GM12878 (cell line): ENCODE results near the gene MYRF. TPM values are rescaled to one million over a fixed set of nuclear protein-coding genes. Genes with fewer than 3 reads are reported as not detected.

Experiments used
- ATAC-seq: fragments of 200-7000 bp; cut with Tn5 transposase; 3 replicates; pipeline ENCODE4 v1.9.1; 2020; ENCODE audit warnings: mild to moderate bottlenecking, moderate library complexity
- BruUV-seq: library from RNA; stranded (reverse); fragments of 400-500 nt; replicated peaks from 2 replicates; lab custom pipeline; 2021; lab: Mats Ljungman, UMichigan
- CTCF ChIA-PET: fragments of 300-600 bp; sonication (Branson Sonifier 250); formaldehyde crosslinking; extraction: SDS; loops from one replicate; lab custom pipeline; 2021; ENCODE audit warnings: inconsistent platforms; lab: Yijun Ruan, JAX
- POLR2A ChIA-PET: fragments of 350-600 bp; formaldehyde crosslinking; extraction: SDS; loops from one replicate; lab custom pipeline; 2021; ENCODE audit warnings: inconsistent platforms; lab: Charles Lee
- RAD21 ChIA-PET: fragments of 300-600 bp; sonication (Branson Sonifier 250); formaldehyde crosslinking; loops from one replicate; lab custom pipeline; 2023; ENCODE audit warnings: antibody characterized with exemption; ENCODE audit not compliant: unreplicated experiment; lab: Charles Lee
- SMC1A ChIA-PET: fragments of 300-600 bp; sonication (Branson Sonifier 250); formaldehyde crosslinking; loops from one replicate; lab custom pipeline; 2023; ENCODE audit not compliant: unreplicated experiment, uncharacterized antibody; lab: Charles Lee
- DNase-seq: peaks from one replicate; pipeline ENCODE4 v3.0.0-alpha.2; 2011; ENCODE audit warnings: low read depth, low spot score
- FAIRE-seq: peaks from 3 replicates; lab custom pipeline; 2011; peaks lifted over from hg19 to GRCh38; lab: Jason Lieb, UNC
- H2AFZ ChIP-seq: 2 replicates; pipeline ENCODE4 v1.6.0; 2011; ENCODE audit warnings: low read depth, low read length, control low read depth; ENCODE audit not compliant: control insufficient read depth
- H3K27ac ChIP-seq: 2 replicates; pipeline ENCODE4 v1.5.1; 2011; ENCODE audit warnings: control low read depth; ENCODE audit not compliant: control insufficient read depth, insufficient read depth
- H3K27me3 ChIP-seq, 2 experiments: replicated peaks in 1 of 2; 2 replicates each; pipeline versions ENCODE4 v1.6.0 to v1.6.1; 2011; ENCODE audit warnings: low read length in 1 of 2; ENCODE audit not compliant: control insufficient read depth in 2 of 2, insufficient read depth in 2 of 2
- H3K36me3 ChIP-seq, 2 experiments: 2 replicates each; pipeline ENCODE4 v1.5.1; 2011; ENCODE audit warnings: low read length in 1 of 2; ENCODE audit not compliant: control insufficient read depth in 2 of 2, insufficient read depth in 2 of 2
- H3K4me1 ChIP-seq: 2 replicates; pipeline ENCODE4 v1.6.1; 2011; ENCODE audit warnings: mild to moderate bottlenecking, low read length, moderate library complexity, mixed read lengths; ENCODE audit not compliant: control insufficient read depth, insufficient read depth
- H3K4me2 ChIP-seq: 2 replicates; pipeline ENCODE4 v1.6.0; 2011; ENCODE audit warnings: control low read depth; ENCODE audit not compliant: control insufficient read depth, insufficient read depth
- H3K4me3 ChIP-seq: fragments of 200-600 bp; sonication (generic); 2 replicates; pipeline ENCODE4 v1.5.1; 2016
- H3K79me2 ChIP-seq: 2 replicates; pipeline ENCODE4 v1.6.0; 2011; ENCODE audit warnings: low read length; ENCODE audit not compliant: control insufficient read depth, insufficient read depth
- H3K9ac ChIP-seq: 2 replicates; pipeline ENCODE4 v1.8.0; 2011; ENCODE audit warnings: low read length, control low read depth, mixed read lengths; ENCODE audit not compliant: control insufficient read depth, insufficient read depth
- H3K9me3 ChIP-seq: replicated peaks from 3 replicates; pipeline ENCODE4 v1.5.1; 2011; ENCODE audit warnings: mild to moderate bottlenecking, low read length; ENCODE audit not compliant: control insufficient read depth, insufficient read depth
- H4K20me1 ChIP-seq: 2 replicates; pipeline ENCODE4 v1.6.0; 2011; ENCODE audit not compliant: control insufficient read depth, insufficient read depth
- BACH1 ChIP-seq: fragments of 450-650 bp; IDR thresholded peaks from 2 replicates; pipeline ENCODE4 v1.6.1; 2017; ENCODE audit warnings: mild to moderate bottlenecking, borderline replicate concordance
- BHLHE40 ChIP-seq, 2 experiments: fragments of 450-650 bp in 1 of 2; IDR thresholded peaks; 2 replicates each; pipeline ENCODE4 v1.6.1; 2011 to 2017; ENCODE audit warnings: low read depth in 2 of 2, borderline replicate concordance in 1 of 2, improper control_type of control experiment in 1 of 2, low read length in 1 of 2, mild to moderate bottlenecking in 1 of 2
- BRCA1 ChIP-seq: IDR thresholded peaks from 2 replicates; pipeline ENCODE4 v1.6.1; 2011; ENCODE audit warnings: low read depth, low read length, improper control_type of control experiment
- CHD2 ChIP-seq: IDR thresholded peaks from 2 replicates; pipeline ENCODE4 v1.6.1; 2011; ENCODE audit warnings: low read depth, low read length, improper control_type of control experiment, borderline replicate concordance
- CREB1 ChIP-seq: IDR thresholded peaks from 2 replicates; pipeline ENCODE4 v1.6.1; 2012; ENCODE audit warnings: low read depth, mild to moderate bottlenecking, inconsistent platforms
- ETV6 ChIP-seq, 2 experiments: fragments of 450-650 bp in 1 of 2; IDR thresholded peaks in 1 of 2; conservative IDR thresholded peaks in 1 of 2; 2 replicates each; pipeline ENCODE4 v1.6.1; 2014; ENCODE audit warnings: antibody characterized with exemption in 1 of 2, borderline replicate concordance in 1 of 2, low read depth in 1 of 2, mild to moderate bottlenecking in 1 of 2, moderate library complexity in 1 of 2
- GATAD2B ChIP-seq: fragments of 450-650 bp; conservative IDR thresholded peaks from 2 replicates; pipeline ENCODE4 v1.6.1; 2017; ENCODE audit warnings: low read depth, mild to moderate bottlenecking, moderate library complexity
- KLF5 ChIP-seq: fragments of 450-650 bp; IDR thresholded peaks from 2 replicates; pipeline ENCODE4 v1.6.1; 2014; ENCODE audit warnings: mild to moderate bottlenecking; ENCODE audit not compliant: partially characterized antibody
- LARP7 ChIP-seq: fragments of 450-650 bp; IDR thresholded peaks from 2 replicates; pipeline ENCODE4 v1.6.1; 2017; ENCODE audit warnings: mild to moderate bottlenecking
- NFIC ChIP-seq: IDR thresholded peaks from 2 replicates; pipeline ENCODE4 v1.6.1; 2012; ENCODE audit warnings: low read depth, mild to moderate bottlenecking, inconsistent platforms, low read length, moderate library complexity
- NR2F1 ChIP-seq: fragments of 450-650 bp; conservative IDR thresholded peaks from 2 replicates; pipeline ENCODE4 v1.6.1; 2017; ENCODE audit warnings: mild to moderate bottlenecking
- RAD51 ChIP-seq: fragments of 450-650 bp; IDR thresholded peaks from 2 replicates; pipeline ENCODE4 v1.6.1; 2016; ENCODE audit warnings: moderate library complexity, mild to moderate bottlenecking, inconsistent platforms
- SREBF2 ChIP-seq: IDR thresholded peaks from 2 replicates; pipeline ENCODE4 v1.6.1; 2012; ENCODE audit warnings: mild to moderate bottlenecking, low read length
- SUZ12 ChIP-seq: fragments of 200-600 bp; sonication (generic); IDR thresholded peaks from one replicate; pipeline ENCODE4 v1.6.1; 2018; ENCODE audit warnings: antibody characterized with exemption, mild to moderate bottlenecking; ENCODE audit not compliant: unreplicated experiment
- TARDBP ChIP-seq: IDR thresholded peaks from 2 replicates; pipeline ENCODE4 v1.6.1; 2016; ENCODE audit warnings: borderline replicate concordance
- ZSCAN29 ChIP-seq: fragments of 450-650 bp; IDR thresholded peaks from 2 replicates; pipeline ENCODE4 v1.6.1; 2017; ENCODE audit warnings: mild to moderate bottlenecking, moderate library complexity
- WGBS: methylation state at CpG from one replicate; pipeline ENCODE4 v1.1.6; 2016; ENCODE audit warnings: low lambda C conversion rate; ENCODE audit not compliant: insufficient replicate concordance, insufficient coverage; ENCODE audit errors: missing lambda C conversion rate; 5-methylcytosine and 5-hydroxymethylcytosine counted together
- in situ Hi-C: fragments of 300-500 bp; cut with MboI; formaldehyde crosslinking; loops from 9 replicates; pipeline ENCODE4 v1.14.3; 2018; ENCODE audit warnings: mixed read lengths
- intact Hi-C: fragments of 100-400 bp; cut with micrococcal nuclease; formaldehyde crosslinking; loops from one replicate; pipeline ENCODE4 v1.14.2; 2022; ENCODE audit not compliant: unreplicated experiment
- polyA plus RNA-seq, 11 experiments: library from polyadenylated mRNA; depleted of rRNA in 4 of 11; unstranded in 6 of 11; stranded (reverse) in 5 of 11; fragments of >200 nt; fragmentation: Nextera tagmentation in 4 of 11; fragmentation: Illumina TruSeq in 1 of 11; extraction: Ambion mirVana in 4 of 11; extraction: Trizol in 1 of 11; gene quantifications; 1 replicate in 1 of 11; 2 replicates in 10 of 11; pipeline versions ENCODE4 v1.2.1 to v1.2.3, GENCODE V29; 2011 to 2016; ENCODE audit warnings: inconsistent platforms in 2 of 11, missing spikeins in 2 of 11, low read depth in 1 of 11
- total RNA-seq, 4 experiments: library from RNA; depleted of rRNA in 3 of 4; stranded (reverse); fragments of >200 nt in 3 of 4; fragmentation: Illumina TruSeq in 1 of 4; extraction: Trizol in 1 of 4; gene quantifications; 2 replicates each; pipeline versions ENCODE4 v1.2.1 to v1.2.3, GENCODE V29; 2013 to 2021
- TF ChIP-seq, protein P1 (sequence below): fragments of 450-650 bp; formaldehyde crosslinking; IDR thresholded peaks from 2 replicates; pipeline ENCODE4 v1.4.0; 2022; ENCODE audit warnings: mild to moderate bottlenecking, moderate library complexity
- TF ChIP-seq, protein P2 (sequence below): fragments of 450-650 bp; IDR thresholded peaks from 2 replicates; pipeline ENCODE4 v1.6.1; 2017; ENCODE audit warnings: mild to moderate bottlenecking

MYRF gene
- total and polyA plus RNA-seq, 10 of the 15 experiments (the other 5 are each of a cell fraction or from before 2014, with no cell fraction given), result 0.27 to 15.6 (median 0.89) TPM

DNA sequence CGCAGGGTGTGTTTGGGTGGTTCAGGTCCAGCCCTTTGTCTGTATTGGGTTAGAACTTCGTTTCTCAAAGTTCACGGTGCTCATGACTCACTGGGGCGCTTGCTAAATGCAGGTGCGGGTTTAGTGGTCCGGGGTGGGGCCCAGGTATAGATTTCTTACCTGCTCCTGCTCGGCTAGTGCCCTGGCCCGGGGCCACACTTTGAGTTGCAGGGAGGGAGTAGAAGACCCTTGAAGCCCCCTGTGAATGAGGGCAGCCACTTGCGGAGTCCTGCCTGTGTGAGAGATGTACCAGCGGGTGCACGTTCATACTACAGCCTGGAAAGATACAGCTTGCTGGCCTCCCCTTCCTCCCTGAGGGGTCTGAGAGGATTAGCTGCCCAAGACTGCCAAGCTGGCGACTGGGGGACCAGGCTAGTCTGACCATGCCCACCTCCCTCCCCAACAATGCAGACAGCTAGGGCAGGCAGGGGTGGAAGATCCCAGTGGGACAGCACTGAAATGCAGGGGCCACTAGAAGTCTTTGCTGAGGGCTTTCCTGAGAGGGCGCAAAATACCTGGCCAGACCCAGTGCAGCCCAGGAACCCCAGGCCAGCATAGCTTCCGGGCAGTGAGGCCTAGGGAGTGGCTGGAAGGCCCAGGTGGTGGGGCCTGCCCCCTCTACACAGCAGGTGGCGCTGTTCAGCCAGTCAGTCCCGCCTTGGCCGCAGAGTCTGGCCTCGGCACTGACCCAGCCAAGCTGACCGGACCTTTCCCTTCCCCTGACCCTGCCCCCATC, 5.1 kb upstream of the MYRF start:
- peak; percentile 93 for ATAC-seq
- CTCF ChIA-PET, result interaction anchor here (0.6 to 7.0 kb wide), 25 partner anchors 10 to 365 kb away, joined by 3 to 200 read pairs (median 4); partner anchors contain the start of genes FEN1 and TMEM258
- in situ Hi-C loops (loop anchor here (5.0 kb wide), 1 partner anchor 35 kb away; no protein-coding TSS in a partner anchor), intact Hi-C loops (loop anchor here (1.0 to 5.0 kb wide), 2 partner anchors 29 to 360 kb away; no protein-coding TSS in a partner anchor)
- no peak for DNase-seq
- no peaks in the 10 kb centered on the region for H3K9me3 ChIP-seq
- WGBS, result 36% methylated on average over 19 of the region's 19 CpGs
- BruUV-seq, result no TSS peak
- no peaks in the 10 kb centered on the region for H4K20me1 ChIP-seq
- H2AFZ ChIP-seq, result peak overlapping the region; percentile 47
- H3K27me3 ChIP-seq, result peaks cover 0 to 4% of the 10 kb centered on the region in 2 experiments; a peak in 1 of 4 replicates
- H3K9ac ChIP-seq, result no peak overlapping the region
- POLR2A ChIA-PET, result interaction anchor here (1.1 to 1.7 kb wide), 3 partner anchors 29 to 44 kb away, joined by 3 to 6 read pairs (median 3); no protein-coding TSS in a partner anchor
- SMC1A ChIA-PET, result interaction anchor here (0.6 to 6.5 kb wide), 7 partner anchors 12 to 365 kb away, joined by 3 to 91 read pairs (median 5); partner anchors contain the start of genes FEN1 and TMEM258
- H3K36me3 ChIP-seq, result no peaks in the 10 kb centered on the region
- no peak overlapping the region for H3K27ac ChIP-seq
- H3K4me2 ChIP-seq, result no peak overlapping the region
- H3K4me1 ChIP-seq, result no peaks in the 10 kb centered on the region; the same call in 1 of the 2 replicates
- RAD21 ChIA-PET, result interaction anchor here (0.6 to 3.4 kb wide), 13 partner anchors 11 to 335 kb away, joined by 3 to 32 read pairs (median 4); partner anchors contain the start of genes FEN1 and TMEM258
- H3K4me3 ChIP-seq, result no peak overlapping the region
- FAIRE-seq, result peak; percentile 78
- no peaks in the 10 kb centered on the region for H3K79me2 ChIP-seq
- TF ChIP-seq RAD51 (no peak), BHLHE40 (IDR thresholded peaks at IDR 0.05; ENCODE audit: borderline replicate concordance in 1 of 2, low read depth in 2 of 2, low read length in 1 of 2) (peak in 1 of 2 experiments; percentile 36; a peak in 1 of 4 replicates), NR2F1 (peak; percentile 69; the same call in 1 of the 2 replicates), NFIC (no peak), GATAD2B (peak; percentile 59; the same call in 1 of the 2 replicates), SREBF2 (no peak), SUZ12 (no peak), ZSCAN29 (no peak), TARDBP (no peak), ETV6 (conservative IDR thresholded peaks at IDR 0.05 in 1 of 2, IDR thresholded peaks at IDR 0.05 in 1 of 2; ENCODE audit: borderline replicate concordance in 1 of 2, low read depth in 1 of 2) (no peak), CHD2 (0 out of 2 replicates have a peak, but pooled peaks have one; percentile 15), KLF5 (no peak), CREB1 (no peak), BRCA1 (no peak), BACH1 (0 out of 2 replicates have a peak, but pooled peaks have one; percentile 18), LARP7 (peak; percentile 51; the same call in 1 of the 2 replicates)
- TF ChIP-seq, protein P1, sequence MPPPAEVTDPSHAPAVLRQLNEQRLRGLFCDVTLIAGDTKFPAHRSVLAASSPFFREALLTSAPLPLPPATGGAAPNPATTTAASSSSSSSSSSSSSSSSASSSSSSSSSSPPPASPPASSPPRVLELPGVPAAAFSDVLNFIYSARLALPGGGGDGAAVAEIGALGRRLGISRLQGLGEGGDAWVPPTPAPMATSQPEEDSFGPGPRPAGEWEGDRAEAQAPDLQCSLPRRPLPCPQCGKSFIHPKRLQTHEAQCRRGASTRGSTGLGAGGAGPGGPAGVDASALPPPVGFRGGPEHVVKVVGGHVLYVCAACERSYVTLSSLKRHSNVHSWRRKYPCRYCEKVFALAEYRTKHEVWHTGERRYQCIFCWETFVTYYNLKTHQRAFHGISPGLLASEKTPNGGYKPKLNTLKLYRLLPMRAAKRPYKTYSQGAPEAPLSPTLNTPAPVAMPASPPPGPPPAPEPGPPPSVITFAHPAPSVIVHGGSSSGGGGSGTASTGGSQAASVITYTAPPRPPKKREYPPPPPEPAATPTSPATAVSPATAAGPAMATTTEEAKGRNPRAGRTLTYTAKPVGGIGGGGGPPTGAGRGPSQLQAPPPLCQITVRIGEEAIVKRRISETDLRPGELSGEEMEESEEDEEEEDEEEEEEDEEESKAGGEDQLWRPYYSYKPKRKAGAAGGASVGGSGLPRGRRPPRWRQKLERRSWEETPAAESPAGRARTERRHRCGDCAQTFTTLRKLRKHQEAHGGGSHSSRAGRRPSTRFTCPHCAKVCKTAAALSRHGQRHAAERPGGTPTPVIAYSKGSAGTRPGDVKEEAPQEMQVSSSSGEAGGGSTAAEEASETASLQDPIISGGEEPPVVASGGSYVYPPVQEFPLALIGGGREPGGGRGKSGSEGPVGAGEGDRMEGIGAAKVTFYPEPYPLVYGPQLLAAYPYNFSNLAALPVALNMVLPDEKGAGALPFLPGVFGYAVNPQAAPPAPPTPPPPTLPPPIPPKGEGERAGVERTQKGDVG, result no peak
- TF ChIP-seq, protein P2, sequence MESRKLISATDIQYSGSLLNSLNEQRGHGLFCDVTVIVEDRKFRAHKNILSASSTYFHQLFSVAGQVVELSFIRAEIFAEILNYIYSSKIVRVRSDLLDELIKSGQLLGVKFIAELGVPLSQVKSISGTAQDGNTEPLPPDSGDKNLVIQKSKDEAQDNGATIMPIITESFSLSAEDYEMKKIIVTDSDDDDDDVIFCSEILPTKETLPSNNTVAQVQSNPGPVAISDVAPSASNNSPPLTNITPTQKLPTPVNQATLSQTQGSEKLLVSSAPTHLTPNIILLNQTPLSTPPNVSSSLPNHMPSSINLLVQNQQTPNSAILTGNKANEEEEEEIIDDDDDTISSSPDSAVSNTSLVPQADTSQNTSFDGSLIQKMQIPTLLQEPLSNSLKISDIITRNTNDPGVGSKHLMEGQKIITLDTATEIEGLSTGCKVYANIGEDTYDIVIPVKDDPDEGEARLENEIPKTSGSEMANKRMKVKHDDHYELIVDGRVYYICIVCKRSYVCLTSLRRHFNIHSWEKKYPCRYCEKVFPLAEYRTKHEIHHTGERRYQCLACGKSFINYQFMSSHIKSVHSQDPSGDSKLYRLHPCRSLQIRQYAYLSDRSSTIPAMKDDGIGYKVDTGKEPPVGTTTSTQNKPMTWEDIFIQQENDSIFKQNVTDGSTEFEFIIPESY, result no peak
